HG03378 (cell line): ENCODE data around the gene PBX1.

Experiments used
- ATAC-seq: cut with Tn5 transposase; IDR thresholded peaks from one replicate; pipeline ENCODE4 v1.9.1; 2021; ENCODE audit warnings: mild to moderate bottlenecking, moderate library complexity; ENCODE audit not compliant: unreplicated experiment

PBX1 gene

DNA sequence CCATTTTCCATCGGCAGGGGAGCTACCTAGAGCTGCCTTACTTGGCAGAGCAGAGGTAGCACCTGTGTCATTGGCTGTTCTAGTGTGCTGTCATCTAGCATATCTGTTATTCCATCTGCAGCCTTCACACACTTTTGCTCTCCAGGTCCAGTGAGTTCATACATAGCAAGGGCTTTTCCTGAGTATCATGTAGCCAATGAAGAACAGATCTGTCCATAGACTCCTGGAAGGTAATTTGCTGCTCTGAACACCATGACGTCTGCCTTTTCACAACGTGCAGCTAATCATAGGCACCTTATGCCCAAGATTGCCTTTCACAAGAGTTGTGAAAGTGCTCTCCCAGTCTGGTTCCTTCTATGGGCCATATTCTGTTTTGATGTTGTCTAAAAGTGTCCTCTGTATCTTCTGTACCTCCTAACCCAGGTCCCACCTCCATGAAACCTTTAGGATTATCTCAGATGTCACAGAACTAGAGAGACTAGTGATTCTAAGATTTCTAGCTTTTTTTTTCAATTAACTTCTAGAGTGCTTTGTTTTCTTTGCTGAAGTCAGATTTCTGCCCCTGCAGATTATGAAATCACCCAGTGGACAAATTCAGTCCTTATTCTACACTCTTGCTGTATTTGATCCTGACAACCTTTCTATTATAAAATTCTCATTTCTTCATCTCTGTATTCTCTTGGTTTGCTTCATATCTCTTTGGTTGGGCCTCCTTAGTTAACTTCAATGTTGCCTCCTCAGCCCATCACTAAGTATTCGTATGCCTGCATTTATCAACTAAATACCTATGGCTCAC is 134.8 kb downstream of the PBX1 start:
- no peak for ATAC-seq

DNA sequence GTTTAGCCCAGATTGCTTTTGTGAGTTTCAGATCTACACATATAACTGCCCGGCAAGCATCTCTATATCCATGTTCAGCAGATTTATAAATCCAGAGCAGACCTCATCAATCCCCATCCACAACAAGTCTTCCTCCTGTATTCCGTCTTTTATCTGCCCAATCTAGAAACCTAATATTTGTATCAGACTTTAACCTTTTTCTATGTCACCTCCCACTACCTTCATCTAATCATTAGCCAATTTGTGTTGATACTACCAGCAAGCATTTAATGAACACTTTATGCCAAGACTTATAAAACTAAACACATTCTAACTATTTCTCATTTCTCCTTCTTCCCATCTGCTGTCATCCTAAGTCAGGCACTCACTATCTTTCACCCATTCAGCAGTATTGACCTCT is 135.5 kb downstream of the PBX1 start:
- no peak for ATAC-seq

DNA sequence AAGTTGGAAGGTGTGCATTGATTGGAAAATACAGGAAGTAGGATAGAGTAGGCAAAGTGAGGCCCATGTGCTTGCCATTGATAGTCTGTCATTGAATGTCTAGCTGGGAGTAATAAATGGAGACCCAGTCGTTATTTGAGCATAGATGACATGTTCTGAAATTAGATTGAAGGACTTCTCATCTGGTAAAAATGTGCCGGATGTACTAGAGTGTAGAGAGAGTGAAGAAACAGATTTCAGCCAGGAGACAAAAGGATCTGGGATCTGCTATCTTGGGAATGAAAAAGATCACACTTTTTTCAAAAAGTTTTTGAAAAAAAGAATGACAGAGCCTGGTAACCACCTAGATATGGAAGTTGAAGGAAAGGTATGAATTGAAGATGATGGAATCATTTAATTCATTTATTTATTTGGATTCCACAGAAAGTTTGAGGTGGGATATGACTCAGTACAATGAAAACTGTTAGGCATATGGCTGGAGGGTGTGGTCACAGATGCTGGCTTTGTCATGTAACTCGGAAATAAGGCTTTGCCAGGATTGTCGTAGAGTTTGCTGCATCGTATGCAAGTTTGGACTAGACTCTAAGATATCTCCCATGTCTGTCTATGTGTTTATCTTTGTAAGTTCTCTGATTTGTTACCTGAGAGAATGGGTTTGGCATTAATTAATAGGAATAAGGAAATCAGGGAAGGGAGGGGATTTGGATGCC is 137.1 kb downstream of the PBX1 start:
- no peak for ATAC-seq

DNA sequence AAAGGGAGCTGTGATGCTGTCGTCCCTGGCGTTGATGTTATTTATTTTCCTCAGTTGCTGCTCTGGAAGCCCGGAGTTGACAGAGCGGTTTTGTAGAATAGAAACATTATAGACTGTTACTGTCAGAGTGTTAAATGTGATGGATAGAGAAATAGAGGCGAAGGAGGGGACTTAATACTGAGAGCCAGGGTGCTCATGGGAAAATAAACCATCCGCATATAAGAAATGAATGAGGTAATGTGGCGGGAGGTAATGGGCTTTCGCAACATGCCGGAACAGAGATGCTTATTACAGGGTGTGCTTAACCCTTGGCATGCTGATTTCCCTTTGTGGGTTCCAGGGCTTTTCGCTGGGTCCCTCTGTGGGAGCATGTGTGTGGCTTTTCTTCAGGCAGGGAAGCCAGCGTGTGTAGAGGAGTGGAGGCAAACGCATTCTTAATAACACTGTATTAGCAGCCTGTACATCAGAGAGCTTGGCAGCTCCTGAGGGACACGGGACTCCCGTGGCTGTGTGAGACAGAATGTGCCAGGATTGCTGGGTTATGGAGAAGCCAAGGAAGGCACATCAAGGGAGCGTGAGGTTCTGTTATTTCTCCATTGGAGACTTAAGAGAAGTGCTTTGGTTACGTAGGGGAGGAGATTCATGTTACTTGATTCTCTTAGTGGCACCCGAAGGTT is 141.0 kb downstream of the PBX1 start:
- ATAC-seq, result no peak

DNA sequence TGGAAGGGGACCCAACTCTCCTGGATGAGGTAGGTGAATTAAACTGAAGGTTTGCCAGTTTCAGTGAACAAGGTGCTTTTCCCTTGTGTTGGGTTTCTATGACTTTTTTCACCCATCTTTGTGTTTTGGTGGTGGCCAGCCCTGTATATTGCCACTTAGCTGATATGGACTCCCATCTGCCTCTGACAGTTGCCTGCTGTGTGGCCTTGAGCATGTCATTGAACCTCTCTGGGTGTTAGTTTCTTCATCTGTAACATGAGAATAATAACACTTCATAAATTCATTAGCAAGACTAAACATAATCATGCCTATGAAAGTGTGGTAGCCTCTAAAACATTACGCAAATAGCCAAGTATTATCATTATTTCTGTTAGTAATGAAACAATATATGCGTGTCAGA is 141.7 kb downstream of the PBX1 start:
- no peak for ATAC-seq

DNA sequence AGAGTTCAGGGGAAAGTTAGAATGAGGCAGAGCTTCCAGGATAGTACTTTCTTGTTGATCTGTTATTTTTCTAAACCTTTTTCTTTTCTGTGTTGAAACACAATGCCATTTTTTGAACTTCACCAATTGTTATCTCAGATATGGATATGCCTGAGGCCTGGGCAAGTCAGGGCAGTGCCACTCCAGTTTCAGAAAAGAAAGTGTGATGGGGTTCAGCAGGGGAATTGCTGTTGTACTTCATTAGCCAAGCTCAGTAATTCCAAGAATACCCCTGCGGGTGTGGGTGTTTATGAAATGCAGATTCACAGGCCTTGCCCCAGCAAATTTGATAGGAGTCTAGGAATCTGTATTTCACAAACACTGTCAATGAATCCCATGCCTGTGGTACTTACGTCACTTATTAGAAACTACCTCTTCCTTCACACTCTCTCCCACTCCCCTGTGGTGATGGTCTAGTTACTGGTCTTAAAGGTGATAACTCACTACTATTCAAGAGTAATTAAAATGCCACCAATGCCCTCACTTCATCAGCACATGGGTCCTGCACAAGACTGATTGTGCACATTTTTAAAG is 142.3 kb downstream of the PBX1 start:
- ATAC-seq, result no peak

DNA sequence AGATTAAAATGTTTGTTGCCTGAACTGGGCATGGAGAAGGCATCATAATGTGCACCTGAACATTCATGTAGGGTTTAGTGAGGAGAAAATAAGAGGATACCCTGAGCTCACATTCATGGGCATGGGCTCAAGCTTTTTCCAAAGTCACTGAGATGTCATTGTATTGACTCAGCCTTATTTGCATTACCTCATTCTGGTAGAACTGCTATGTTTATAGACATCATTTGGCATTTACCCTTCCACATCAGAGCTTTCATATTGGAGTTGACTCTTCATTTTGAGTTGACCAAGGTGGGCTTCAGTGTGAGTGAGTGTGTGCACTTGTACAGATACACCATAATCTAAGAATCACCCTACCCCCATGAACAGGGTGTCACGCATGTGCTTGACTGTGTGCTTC is 143.2 kb downstream of the PBX1 start:
- no peak for ATAC-seq

DNA sequence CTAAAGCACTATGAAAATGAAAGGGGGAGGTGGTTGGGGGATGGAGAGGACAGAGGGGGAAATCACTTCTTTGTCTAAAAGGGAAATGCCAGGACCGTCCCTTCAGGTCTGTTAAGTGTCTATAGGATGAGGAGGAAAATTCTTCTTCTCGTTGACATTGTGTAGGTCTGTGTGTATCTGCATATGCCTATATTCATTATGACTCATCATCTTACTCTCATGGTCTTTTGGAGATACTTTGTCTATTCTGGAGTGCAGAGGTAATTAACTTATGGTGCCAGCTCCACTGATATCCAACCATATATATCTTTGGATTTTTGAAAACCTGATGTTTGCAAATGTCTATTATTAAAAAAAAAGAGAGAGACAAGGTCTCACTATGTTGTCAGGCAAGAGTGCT is 143.7 kb downstream of the PBX1 start:
- no peak for ATAC-seq

DNA sequence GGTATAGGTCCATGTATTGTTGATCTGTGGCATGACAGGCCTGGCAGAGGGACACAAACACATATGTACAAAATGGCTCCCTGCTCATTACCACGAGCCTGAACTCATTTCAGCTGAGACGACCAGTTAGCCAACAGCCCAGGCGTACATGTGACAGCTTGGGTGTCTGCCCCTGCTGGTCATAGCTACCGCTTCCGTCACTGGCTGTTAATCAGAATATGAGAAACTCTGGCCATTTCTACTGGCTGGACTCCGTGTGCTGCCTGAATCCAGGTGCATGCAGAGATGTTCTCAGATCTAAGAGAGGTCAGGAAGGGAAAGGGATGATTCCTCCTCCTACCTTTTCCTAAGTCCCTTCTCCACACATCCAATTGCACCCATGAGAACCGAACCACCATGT is 144.5 kb downstream of the PBX1 start:
- ATAC-seq, result no peak

DNA sequence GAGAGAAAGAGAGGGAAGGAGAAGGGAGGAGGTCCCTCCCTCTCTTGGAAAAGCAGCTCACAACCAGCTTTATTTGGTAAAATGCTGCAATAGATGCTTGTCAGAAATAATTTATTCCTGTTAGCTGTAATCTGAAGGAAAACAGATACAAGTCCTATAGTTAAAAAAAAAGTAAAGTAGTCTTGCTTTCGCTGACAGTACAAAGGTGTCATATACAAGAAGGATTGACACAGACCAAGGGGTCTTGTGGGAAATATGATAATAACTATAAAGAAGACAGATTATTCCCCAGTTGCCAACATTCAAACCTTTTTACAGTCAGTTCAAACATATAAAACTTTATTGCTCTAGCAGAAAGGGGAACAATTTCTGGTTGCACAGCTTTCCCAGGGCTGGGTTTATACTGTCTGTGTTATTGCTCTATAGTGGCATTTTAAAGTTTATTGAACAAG is 145.0 kb downstream of the PBX1 start:
- ATAC-seq, result no peak

DNA sequence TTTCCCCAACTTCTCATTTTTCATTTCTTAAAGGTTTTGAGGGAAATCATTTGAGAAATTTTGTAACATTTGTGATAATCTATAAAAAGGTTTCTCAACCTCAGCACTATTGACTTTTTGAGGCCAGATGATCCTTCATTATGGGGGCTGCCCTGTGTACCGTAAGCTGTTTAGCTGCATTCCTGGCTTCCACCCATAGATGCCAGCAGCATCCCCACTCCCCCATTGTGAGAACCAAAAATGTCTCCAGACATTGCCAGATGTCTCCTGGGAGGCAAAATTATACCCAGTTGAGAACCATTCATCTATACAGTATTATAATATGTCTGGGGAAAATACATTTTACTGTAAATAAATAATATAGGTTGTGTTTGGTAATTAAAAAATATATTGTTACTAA is 146.0 kb downstream of the PBX1 start:
- no peak for ATAC-seq

DNA sequence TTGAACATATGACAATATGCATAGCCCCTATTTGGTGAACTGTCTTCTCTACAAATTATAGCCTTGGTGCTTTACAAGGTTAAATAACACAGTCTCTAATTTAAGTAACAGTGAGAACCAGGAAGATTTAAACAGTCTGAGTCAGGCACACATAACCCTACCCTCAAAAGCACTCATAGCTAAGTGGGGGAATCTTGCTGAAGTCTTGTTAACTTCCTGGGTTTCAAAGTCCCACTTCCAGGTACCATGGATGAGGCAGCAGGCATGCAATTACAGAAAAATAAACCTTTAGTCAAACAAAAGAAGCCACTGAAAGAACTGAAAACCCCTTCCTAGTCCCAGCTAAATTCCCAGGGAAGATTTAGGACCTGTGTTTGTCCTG is 147.6 kb downstream of the PBX1 start:
- no peak for ATAC-seq

DNA sequence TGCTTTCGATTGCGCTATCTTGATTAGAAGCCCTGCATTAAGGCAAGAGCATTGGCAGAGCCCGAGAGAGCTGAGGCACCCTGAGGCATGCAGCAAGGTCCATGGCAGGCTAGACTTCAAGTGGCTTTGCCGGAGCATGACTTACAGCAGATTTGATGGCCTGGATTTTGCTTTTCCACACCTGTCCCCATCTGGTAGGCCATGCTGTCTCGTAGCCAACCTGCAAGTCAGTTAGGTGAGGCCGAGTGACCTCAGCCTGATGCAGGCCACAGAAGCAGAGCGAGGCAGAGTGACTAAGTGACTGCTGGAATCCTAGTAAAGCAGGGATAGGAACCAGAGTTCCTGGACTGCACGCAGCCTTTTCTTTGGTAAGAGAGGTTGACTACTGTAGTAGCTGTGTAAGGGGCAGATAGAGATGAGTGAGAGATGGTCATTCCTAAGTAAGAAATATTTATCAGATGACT is 148.9 kb downstream of the PBX1 start:
- no peak for ATAC-seq

DNA sequence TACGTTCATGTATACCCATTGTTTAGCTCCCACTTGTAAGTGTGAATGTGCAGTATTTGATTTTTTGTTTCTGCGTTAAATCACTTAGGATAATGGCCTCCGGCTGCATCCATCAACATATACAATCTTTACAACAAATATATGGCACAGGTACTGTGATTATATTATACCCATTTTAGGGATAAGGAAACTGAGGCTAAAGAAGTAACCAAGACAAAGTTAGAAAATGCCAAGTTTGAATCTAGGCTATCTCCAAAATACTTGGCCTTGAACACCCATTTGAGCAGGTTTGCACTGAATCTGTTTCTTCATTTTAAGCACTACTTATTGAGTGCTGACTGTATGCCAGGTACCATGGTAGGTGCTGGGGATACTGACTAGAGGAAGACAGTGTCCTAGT is 149.6 kb downstream of the PBX1 start:
- no peak for ATAC-seq

DNA sequence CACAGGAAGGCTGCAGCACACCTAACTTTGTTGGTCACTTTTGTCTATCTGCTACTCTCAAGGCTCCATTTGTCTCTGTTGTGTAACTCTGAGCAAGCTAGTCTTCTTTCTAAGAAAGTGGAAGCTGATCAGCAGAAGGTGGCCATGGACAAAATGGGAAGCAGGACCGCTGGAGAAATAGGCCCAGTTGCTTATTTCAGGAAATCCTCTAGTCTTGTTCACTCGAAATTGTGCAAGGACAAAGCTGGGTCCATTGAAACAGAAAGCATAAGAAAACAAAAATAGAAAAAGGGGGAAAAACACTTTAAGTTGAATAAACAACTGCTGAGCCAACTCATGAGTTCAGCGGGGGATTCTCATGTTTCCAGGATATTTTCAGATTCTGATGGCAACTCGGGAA is 150.1 kb downstream of the PBX1 start:
- ATAC-seq, result no peak

DNA sequence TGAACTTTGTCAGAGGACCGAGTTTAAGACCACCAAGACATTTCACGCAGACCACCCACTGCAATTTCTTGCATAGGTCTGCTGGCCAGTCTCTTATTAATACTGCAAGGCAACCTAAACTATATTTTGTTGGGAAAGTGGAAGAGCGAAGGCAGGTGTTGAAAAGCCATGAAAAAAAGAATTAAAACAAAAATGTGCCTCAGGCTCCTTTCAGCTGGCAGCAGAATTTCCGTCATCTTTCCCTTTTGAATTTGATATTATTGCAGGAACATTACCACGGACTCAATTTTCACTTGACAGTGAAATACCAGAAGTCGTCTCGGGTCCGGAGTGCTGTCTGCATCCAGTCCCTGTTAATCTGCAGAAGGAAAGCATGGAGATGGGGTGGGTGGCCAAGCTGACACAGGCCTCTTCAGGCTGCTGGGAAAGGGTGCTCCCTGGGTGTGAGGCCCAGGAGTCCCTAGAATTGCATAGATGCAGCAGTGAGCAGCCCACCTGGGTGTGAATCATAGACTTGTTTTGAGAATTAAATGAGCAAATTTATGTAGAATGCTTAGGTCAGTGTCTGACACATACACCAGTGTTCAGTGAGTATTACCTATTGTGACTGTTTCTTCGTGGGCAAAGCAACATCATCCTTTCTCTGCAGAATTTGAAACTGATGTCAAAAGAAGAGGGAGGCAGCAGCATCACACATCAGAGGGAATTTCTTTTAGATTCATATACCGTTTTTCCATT is 150.7 kb downstream of the PBX1 start:
- ATAC-seq, result no peak

DNA sequence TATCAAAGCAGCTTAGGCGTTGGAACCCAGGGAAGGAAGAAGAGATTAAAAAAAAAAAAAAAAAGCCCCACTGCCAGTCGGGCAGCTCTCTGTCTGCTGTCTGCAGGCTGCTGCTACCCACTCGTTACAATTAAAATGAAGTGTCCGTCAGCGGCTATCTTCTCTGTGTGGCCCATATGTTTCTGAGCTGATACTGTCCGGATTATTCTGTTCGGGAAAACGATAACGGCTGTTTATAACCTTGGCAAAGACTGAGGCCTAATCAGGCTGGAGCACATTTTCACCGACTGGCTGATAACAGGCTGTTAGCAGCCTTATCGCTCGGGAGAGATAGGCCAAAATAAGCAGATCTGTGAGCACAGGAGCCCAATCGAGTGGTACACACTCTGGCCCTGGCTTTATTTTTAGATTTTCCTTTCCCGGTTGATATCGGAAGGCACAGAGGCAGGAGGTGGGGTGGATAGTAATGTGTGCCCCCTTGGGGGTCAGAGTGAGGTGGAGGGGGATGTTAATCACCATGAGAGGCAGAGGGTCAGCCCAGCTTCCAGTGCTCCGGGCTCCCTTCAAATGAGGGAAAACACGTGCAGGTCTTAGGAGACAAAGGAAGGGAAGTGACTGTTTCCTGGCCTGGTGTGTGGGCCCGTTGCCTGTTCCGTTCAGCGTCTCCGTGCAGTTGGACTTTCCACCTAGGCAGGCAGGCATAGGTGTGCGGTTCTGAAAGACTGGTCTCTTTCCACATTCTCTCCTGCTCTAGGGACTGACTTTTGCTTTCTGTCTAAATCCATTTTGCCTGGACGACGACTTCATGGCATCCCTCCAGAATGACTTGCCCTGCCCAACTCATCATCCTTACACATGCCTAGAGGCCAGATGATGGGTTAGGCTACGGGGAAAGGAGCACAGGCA is 153.4 kb downstream of the PBX1 start:
- no peak for ATAC-seq

DNA sequence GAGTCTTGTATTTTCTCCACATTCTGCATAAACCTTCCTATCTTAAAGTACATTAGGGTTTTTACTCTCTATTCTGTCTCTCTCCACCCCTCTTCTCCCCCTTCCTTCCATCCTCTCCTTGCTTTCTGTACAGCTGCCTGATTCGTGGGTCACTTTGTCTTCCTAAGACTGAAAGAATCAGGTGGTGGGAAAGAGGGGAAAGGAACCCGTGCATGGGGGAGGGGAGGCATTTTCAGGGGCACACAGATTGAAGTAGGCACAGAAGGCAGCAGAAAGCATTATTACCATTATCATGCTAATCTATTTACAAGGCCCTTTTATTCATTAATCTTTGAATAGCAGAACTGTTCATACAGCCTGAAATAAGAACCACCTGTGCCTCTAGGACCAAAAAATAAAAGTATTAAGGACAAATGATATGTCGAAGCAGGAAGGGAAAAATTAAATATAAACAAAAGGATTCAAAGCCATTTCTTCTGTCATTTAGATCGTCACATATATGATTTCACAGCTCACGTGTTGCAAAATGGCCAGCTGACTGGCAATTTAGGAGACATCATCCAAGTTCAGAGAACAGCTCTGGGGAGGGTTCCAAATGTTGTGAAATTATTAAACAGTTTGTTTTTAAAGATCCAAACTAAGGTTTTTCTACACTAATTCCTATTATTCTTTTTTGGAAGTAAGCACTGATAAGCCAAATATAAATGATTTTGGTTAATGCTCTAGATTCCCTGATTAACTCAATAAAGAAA is 154.6 kb downstream of the PBX1 start:
- ATAC-seq, result no peak
